Mammary epithelial cell (primary cell): ENCODE data around the gene GPC5.

Experiments
- EZH2 ChIP-seq: IDR thresholded peaks from 2 replicates; pipeline ENCODE4 v1.6.1; 2012; ENCODE audit warnings: low read length, inconsistent platforms, borderline replicate concordance
- TF ChIP-seq, protein P1 (sequence below), 2 donors: IDR thresholded peaks in 1 of 2; conservative IDR thresholded peaks in 1 of 2; 2 replicates each; pipeline ENCODE4 v1.5.1; 2011 to 2012; ENCODE audit warnings: inconsistent platforms in 2 of 2, low read length in 2 of 2, mild to moderate bottlenecking in 2 of 2, control low read depth in 1 of 2, low read depth in 1 of 2; ENCODE audit not compliant: insufficient read depth in 1 of 2; ENCODE audit errors: extremely low read depth in 1 of 2

DNA sequence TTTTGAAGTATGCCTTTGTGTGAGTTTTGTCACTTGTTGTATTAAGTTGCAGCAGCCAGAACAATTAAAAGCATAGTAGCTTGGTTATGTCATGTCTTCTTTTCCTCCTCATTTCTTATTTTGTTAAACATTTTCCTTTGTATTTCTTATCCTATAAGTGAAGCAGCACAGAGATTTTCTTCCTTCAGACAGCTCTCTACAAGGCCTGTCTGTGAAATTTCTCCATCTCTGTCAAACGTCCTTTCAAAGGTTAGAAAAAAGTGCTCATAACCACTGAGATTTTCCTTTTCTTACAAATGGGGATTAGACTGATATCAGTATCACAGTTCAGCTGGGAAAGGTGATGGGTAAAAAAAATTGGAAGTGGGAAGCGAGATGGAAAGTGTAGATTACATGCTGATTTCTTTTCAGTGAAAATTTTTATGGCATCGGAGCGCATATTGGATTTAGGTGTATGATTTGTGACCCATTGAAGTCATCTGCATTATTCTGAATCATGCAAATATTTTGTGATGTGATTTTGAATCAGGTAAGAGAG is 71.7 kb downstream of the GPC5 start:
- TF ChIP-seq, protein P1, sequence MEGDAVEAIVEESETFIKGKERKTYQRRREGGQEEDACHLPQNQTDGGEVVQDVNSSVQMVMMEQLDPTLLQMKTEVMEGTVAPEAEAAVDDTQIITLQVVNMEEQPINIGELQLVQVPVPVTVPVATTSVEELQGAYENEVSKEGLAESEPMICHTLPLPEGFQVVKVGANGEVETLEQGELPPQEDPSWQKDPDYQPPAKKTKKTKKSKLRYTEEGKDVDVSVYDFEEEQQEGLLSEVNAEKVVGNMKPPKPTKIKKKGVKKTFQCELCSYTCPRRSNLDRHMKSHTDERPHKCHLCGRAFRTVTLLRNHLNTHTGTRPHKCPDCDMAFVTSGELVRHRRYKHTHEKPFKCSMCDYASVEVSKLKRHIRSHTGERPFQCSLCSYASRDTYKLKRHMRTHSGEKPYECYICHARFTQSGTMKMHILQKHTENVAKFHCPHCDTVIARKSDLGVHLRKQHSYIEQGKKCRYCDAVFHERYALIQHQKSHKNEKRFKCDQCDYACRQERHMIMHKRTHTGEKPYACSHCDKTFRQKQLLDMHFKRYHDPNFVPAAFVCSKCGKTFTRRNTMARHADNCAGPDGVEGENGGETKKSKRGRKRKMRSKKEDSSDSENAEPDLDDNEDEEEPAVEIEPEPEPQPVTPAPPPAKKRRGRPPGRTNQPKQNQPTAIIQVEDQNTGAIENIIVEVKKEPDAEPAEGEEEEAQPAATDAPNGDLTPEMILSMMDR (conservative IDR thresholded peaks at IDR 0.05 in 1 of 2, IDR thresholded peaks at IDR 0.05 in 1 of 2; ENCODE audit: extremely low read depth in 1 of 2, insufficient read depth in 1 of 2, low read depth in 1 of 2, low read length in 2 of 2) = no peak
- TF ChIP-seq EZH2 = no peak
